T1000 (cell line): ENCODE results near the gene MAML1.
"Not testable (repeated sequence)": the region's sequence is repeated elsewhere in the genome, so short reads cannot be mapped to it uniquely, and the experiment has no call there.

ENCODE experiments used
- DNase-seq: peaks from one replicate; lab custom pipeline; 2025; ENCODE audit warnings: mixed read lengths; lab: John Stamatoyannopoulos, UW

The MAML1 gene

DNA sequence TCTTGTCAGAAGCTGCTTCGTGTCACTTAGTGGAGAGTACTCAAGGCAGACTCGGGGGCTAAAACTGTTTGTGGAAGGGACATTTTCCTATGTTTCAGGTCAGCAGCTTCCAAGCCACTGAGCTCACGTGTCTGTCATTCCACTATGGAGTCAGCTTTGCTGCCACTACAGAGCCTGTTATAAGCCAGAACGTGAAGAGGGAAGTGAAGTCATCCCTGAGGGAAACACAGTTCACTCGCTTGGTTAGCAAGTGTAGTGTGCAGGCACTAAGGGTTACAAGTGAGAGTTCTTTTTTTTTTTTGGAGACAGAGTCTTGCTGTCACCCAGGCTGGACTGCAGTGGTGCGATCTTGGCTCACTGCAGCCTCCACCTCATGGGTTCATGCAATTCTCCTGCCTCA is 36.6 kb downstream of the MAML1 start:
- no peak for DNase-seq

DNA sequence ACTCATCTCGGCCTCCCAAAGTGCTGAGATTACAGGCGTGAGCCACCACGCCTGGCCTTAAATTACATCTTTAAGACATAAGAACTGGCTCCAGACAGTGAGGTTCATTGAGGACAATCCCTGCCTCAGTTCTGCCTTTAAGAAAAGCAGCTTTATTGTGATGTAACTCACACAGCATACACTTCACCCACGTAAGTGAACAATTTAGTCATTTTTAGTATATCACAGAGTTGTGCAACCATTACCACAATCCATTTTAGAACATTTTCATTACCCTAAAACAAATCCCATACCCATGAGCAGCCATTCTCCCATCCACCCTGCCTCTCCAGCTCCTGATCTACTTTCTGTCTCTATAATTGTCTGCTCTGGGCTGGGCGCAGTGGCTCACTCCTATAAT is 37.2 kb downstream of the MAML1 start:
- DNase-seq: no peak

DNA sequence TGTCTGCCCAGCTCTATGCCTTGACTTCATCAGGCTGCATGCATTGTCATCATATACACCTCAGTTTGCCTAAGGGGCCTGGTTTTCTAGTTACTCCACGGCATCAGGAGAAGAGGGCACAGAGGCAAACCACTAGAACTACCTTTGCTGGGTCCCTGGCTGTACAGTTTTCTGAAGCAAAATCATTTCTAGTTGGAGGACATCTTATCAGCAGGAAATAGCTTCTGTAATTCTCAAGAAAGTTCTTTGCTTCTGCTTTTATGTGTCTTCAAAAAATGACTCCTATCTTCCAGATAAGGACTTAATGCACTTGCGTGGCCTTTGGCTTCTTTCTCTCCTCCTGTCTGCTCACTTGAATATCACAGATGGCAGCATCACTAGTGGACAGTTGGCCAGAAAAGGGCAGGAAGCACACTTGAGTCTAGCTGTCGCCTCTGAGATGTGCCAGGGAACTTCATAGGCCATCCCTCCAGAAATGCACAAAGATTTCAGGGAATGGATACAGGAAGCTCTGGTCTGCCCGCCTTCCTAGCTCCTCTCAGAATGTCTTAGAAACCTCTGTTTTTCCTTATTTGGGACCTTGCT is 38.8 kb downstream of the MAML1 start:
- no peak for DNase-seq

DNA sequence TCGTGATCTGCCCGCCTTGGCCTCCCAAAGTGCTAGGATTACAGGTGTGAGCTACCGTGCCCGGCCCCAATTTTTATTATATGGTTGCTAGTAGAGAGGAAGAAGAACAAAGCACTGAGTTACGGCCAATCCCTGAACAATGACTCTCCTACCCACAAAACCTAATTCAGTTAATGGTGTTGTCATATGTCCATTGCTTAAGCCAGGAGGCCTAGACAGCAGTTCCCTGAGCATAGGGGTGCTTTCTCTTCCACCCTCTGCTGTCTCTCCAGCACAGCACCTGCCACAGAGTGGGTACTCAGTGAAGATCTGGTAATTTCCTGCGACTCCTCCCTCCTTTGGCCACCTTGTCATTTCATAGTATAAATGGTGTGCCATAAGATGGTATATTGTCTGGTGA is 39.7 kb downstream of the MAML1 start:
- DNase-seq: no peak

DNA sequence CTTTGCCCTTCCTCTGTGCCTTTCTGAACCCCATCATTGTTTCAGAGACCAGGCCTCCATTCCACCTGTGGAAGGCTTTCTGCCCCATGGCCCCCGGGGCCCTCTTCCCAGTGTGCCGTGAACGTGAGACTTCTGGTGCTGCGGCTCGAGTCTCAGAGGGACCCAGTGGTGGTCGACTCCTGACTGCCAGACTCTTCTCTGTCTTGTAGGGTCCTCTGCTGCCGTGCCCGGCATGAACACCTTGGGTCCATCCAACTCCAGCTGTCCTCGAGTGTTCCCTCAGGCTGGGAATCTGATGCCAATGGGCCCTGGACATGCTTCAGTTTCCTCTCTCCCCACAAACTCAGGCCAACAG is 41.0 kb downstream of the MAML1 start:
- no peak for DNase-seq

DNA sequence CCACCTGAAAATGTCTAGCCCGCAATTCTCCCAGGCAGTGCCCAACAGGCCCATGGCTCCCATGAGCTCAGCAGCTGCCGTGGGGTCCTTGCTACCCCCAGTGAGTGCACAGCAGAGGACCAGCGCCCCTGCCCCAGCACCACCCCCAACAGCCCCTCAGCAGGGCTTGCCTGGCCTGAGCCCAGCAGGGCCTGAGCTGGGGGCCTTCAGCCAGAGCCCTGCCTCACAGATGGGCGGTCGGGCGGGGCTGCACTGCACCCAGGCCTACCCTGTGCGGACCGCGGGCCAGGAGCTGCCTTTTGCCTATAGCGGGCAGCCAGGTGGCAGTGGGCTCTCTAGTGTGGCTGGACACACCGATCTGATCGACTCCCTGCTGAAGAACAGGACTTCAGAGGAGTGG is 41.8 kb downstream of the MAML1 start:
- DNase-seq: no peak

DNA sequence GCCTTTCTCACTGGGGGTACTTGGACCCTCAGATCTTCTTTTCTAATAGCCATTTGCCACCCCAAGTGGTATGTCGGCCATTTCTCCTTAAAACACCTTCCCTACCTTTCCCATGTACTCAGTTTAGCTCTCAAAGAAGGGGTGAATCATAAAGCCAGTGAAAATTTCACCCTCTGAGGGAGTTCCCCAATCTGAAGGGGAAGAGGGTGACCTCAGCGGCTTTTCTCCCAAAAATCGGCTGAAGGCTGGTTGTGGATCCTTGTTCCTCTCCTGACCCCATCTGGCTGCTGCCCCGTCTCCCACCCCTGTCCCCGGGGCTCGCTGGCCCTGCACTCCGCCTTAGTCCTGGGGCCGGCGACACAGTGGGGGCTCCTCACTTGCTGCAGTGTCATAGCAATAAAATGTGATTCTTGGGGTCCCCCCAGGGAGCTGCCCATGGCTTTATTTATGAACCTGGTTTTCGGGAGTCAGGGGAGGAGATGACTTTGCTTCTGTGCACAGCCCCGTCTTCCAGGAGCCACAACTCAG is 43.9 kb downstream of the MAML1 start:
- DNase-seq: no peak

DNA sequence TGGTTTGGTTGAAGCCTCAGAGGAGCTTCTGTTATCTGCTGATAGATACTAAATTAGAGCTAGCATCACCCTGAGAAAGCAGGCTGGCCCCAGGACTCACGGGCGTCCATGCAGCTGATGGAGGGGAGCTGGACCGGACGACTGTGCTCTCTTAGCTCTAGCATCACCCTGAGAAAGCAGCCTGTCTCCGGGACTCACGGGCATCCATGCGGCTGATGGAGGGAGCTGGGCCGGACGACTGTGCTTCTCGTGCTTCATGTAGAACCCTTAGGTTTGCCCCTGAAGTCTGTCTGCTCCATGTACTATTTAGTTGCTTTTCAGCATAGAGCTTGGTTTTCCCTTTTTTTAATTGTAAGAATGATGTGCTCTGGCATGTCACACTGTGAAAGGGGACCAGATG is 44.8 kb downstream of the MAML1 start:
- DNase-seq: no peak

DNA sequence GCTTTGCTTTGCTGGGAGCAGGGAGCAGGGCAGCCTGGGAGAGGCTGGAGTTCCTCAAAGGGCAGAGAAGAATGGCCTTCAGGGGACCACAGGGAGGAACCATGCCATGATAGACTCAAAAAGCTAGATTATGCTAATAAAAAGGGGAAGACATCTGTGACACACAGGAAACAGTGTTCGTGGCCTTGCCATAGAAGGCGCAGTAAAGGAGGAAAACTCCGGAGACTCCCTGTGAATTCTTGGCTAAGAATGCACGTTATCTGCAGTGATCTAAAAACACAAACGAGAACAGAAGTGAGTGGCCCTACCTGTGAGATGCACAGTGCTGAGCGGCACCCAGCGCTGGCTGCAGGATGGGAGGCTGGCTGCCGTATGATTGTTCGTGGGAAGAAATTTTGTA is 45.3 kb downstream of the MAML1 start:
- no peak for DNase-seq

DNA sequence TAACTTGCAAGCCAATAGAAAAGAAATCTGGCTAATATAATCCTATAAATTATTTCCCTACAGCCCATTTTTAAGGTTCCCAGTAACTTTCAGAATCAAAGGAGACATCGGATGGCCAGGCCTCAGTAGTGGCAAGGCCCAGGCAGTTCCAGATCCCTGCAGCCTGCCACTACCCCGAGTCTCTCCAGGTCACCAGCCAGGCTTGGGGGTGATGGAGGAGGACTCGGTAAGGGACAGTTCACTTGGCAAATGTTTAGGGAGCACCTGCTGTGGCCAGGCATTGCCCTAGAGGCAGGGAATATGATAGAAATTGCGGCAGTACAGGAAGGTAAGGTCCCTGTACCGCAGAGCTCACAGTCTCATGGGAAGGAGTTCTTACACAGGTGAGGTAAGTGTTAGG is 46.0 kb downstream of the MAML1 start:
- DNase-seq: no peak

DNA sequence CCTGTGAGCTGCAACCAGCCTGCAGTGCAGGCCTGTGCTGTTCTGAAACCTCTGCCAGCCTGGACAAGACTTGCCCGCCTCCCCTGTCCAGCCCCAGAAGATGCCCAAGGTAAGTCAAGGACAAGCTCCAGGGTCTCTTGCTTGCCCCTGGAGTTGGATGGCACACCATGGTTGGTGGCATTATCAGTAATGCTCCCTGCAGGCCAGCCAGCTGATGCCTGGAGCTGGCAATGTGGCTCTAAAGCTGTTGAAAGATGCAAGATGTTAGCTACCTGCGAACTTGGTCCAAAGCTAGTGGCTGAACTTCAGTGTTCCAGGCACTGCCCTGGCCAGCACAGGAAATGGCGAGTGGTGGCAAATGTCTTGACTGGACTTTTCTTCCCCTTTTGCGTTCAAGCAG is 47.2 kb downstream of the MAML1 start:
- DNase-seq: no peak

DNA sequence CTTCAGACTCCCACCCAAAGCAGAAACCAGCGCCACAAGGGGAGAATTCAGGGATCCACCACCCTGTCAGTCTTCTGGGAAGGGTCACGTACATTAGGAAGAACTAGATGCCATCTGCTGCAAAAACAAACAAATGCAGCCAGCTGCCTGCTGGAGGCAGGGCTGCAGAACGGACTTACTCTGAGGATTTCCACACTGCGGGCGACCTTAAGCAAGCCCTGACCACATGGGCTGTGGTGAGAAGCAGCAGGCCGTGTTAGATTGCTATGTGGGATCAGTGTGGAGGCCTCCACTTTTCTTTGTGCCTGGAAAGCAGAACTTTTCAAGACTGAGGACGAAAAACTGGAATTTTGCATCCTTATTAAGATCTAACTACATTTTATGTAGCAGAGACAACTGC is 47.7 kb downstream of the MAML1 start:
- DNase-seq: no peak

DNA sequence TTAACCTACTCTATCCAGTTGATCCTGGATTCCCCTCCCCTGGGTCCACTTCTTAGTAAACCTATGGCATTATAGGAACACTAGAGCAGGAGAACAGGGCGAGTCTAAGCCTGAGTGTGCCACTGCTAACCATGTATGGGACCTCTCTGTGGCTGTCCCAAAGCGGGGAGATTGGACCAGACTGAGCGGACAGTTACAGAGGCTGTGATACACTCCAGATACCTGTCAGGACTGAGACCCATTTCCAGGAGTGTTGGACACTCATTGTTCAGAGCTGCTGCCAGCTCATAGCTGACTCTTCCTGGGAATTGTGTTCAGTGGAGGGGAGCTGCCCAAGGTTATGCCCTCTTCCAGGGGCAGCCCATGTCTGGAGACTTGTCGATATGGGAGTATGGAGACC is 49.2 kb downstream of the MAML1 start:
- no peak for DNase-seq

DNA sequence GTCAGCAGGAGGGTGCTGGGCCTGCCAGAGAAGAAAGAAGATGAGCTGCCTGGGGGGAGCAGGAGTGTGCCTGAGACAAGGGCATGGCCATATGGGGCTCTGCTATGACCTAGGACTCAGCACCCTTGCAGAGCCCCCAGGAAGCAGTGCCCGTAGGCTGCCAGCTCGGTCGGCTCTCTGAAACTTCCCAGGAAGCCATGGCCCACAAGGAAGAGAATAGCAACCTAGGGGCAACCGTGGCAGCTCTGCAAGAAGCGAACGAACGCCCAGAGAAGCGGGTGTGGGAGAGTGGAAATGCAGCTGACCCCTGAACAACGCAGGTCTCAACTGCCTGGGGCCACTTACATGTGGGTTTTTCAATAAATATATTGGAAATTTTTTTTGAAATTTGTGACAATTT is 50.5 kb downstream of the MAML1 start:
- DNase-seq: no peak

DNA sequence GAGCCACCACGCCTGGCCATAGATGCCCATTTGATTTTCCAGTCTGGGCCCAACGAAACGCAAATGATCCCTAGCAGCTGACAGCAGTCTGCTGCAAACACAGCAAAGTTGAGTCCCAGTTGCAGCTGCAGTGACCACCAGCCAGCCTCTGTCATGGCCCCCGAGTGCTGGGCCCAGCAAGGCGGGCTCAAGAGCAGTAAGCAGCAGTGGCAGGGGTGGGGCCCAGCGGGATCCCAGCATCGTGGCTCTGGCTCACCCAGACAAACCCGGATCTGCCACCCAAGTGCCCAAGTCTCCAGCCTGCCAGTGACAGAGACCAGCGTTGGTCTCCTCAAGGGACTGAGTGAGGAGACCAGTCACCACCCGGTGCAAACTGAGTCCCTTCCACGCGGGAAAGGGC is 54.2 kb downstream of the MAML1 start:
- DNase-seq: no peak

DNA sequence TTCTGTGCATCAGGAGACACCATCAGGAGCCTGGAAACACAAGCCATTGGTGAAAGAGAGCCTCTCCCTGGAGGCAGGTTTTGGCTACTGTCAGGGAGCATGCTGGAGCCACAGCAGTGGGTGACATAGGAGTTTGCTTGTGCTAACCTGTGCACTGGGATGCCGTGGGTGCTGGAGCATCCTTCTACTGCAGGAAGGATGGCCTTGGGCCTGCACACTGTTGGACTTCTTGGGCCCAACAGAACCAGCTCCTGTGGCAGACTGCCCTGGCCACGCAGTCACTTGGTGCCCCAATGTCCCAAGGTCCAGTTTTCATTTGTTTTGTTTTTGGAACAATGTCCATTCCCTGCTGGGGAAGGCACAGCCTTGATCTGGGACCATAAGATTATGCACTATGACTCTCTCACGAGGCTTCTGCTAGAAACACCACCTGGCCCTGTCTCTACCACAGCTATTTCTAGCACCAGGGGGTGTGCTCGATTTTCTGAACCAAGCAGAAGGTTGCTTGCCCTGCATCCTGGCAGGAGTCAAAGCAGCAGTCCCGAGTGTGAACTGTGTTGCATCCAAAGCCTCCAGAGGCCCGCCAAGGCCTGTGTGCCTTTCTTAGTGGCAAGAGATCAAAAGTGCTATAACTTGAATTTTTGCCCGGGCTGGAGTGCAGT is 55.7 kb downstream of the MAML1 start:
- no peak for DNase-seq

DNA sequence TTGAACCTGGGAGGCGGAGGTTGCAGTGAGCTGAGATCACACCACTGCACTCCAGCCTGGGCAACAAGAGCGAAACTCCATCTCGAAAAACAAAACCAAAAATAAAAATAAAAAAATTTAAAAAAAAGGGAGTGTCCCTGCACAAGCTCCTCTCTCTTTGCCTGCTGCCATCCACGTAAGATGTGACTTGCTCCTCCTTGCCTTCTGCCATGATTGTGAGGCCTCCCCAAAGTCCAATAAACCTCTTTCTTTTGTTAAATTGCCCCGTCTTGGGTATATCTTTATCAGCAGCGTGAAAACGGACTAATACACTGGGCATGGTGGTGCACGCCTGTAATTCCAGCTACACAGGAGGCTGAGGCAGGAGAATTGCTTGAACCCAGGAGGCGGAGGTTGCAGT is 56.7 kb downstream of the MAML1 start:
- not testable (repeated sequence) for DNase-seq

DNA sequence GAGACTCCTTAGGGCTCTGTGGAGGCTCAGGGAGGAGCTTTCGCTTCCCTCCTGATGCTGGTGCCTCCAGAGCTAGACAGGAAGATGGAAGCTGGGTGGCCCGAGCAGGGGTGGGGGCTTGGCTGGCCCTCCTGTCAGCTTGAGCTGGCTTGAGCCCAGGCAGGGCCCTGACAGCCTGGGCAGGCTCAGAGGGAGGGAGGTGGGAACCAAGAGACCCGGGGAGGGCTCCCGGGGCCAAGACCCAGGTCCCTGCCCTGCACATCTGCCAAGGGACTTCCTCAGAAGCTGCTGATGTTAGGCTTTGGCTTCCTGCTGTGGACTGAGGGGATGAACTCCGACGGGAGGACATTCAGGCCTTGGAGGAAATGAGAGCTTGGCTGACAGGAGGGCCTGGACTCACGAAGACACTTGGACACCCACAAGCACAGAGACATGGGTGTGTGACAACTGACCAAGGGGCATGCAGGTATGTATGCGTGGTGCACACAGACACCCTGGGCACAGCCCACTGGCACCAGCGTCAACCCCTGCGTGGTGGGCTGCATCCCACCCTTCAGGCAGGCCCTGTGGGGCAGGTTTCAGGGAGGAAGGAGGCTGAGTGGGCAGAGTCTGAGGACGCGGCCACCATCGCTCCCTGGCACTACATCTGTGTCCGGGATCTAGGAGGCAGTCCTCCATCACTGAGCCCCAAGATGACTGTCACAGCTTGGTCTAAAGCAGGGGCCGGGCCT is 59.4 kb downstream of the MAML1 start:
- no peak for DNase-seq

DNA sequence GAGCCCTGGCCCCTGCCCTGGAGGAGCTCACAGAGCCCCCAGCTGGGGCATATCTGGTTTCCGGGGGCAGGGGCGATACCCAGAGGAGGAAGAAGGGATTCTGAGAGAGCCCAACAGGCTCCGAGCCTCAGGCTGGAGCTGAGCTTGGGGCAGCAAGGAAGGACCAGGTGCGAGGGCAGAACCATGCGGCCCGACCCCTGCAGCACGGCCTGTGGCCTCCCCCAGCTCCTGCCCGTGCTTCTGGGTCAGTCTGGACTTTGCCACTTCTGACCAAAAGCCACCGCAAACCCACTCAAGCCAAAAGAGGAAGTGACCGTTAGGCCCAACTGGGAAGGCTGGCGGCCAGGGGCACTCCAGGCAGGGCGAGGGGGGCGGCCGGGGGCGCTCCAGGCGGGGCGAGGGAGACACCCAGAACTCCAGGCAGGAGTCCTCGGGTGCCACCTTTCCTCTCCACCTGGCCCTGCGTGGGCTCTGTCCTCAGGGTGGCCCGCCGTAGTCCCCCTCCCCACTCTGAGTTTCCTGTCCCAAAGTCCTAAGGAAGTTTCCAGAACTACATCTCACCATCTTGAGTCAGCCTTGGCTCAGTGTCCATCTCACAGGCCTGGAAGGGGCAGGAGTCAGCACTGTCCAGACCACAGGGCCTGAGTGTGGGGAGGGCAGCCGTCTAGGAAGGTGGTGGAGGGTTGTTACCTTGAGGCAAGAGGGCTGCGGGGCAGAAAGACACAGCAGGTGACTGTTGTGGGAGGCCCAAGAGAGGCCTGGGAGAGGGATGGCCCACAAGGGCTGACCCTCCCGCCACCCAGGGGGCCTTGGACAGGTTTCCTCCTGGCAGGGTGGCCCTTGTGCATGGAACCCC is 60.2 kb downstream of the MAML1 start:
- no peak for DNase-seq

DNA sequence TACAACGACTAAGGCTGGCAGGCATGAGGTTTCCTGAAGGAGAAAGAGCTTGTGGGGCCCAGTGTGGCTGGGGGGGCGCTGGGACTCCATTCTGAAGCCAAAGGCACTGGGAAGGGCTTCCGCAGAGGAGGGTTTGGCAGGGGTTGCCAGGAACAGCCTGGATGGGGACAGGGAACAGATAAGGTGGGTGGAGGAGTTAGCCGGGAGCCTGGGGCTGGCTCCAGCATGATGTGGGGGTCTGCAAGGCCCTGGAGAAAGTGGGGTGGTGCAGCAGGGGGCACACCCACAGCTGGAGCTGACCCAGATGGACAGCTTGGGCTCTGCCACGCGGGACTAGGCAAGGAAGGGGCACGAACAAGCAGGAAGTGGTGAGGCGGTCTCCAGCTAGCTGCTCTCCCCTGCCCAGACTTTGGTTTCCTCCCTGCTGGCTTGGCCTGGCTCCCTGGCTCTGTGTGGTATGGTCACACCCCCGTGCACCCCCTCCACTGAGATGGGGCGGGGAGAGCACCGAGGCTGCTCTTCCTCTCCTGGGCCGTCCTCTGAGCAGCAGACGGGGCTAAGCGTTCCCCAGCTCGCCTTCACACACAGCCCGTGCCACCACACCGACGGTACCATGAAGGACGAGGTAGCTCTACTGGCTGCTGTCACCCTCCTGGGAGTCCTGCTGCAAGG is 61.0 kb downstream of the MAML1 start, which contains the start of gene LTC4S:
LTC4S (plus strand) TSS at position 519 of the 672 bp plus-strand sequence; CDS start at position 614, 95 bp downstream.
- no peak for DNase-seq

DNA sequence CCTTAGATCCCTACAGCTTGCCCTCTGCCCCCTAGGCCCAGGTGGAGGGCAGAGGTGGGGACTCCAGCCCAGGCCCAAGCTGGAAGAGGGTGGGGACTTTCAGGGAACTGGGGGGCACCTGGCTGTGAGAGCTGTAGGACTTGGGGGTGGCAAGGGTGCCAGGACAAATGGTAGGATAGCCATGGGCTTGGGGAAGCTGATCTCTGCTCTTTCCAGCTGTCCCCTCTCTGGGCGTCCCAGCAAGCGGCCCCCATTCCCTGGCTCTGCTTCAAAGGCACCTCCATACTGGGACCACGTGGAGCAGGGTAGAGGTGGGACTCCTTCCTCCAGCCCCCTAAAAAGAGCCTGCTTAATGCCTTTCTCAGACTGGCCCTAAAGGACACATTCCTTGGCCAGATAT is 61.5 kb downstream of the MAML1 start:
- no peak for DNase-seq

DNA sequence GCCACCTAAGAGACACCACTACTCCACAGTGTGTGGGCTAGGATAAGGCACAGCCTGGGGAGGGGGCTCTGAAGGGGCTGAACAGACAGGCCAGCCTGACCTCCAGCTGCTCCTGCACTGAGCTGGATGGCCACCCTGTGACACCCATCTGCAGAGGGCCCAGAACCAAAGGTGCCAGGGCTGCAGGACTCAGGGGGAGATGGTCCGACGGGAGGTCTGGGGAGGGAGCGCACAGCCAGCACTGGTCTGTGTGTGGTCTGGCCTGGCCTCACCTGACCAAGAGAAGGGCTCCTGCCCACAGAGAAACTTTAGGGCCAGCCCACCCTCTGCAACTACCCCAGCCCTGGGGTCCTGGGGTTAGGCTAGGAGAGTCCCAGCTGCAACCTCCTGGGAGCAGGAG is 62.0 kb downstream of the MAML1 start:
- DNase-seq: no peak
